Natural killer cell (primary cell): ENCODE results near the gene PRADC1. TPM values are rescaled to one million over a fixed set of nuclear protein-coding genes. Genes with fewer than 3 reads are reported as not detected.

Experiments
- ATAC-seq, 3 donors: fragments of 150-1000 bp in 2 of 3; fragments of 200-7000 bp in 1 of 3; cut with Tn5 transposase; 1 replicate in 1 of 3; 2 replicates in 2 of 3; pipeline ENCODE4 v1.10.0; 2021; ENCODE audit warnings: mild to moderate bottlenecking in 2 of 3, moderate library complexity in 2 of 3
- DNase-seq, 2 donors: peaks; one replicate each; pipeline versions ENCODE4 v3.0.0 to v3.0.0-alpha.2; 2013 to 2021; ENCODE audit warnings: mixed read lengths in 1 of 2
- H3K27ac ChIP-seq: one replicate; pipeline ENCODE4 v1.5.1; 2013; ENCODE audit warnings: mild to moderate bottlenecking, low read length
- H3K27me3 ChIP-seq: one replicate; pipeline ENCODE4 v1.6.1; 2013; ENCODE audit warnings: low read length; ENCODE audit not compliant: control insufficient read depth, insufficient read depth
- H3K36me3 ChIP-seq: one replicate; pipeline ENCODE4 v1.6.1; 2013; ENCODE audit warnings: low read length; ENCODE audit not compliant: control insufficient read depth, insufficient read depth
- H3K4me1 ChIP-seq: one replicate; pipeline ENCODE4 v1.6.1; 2013; ENCODE audit warnings: low read length; ENCODE audit not compliant: control insufficient read depth, insufficient read depth
- H3K4me3 ChIP-seq: one replicate; pipeline ENCODE4 v1.5.1; 2013; ENCODE audit warnings: low read length
- H3K9me3 ChIP-seq: one replicate; pipeline ENCODE4 v1.6.1; 2013; ENCODE audit warnings: low read length; ENCODE audit not compliant: control insufficient read depth, insufficient read depth
- H3K27ac Mint-ChIP-seq, 2 donors: one replicate each; pipeline ENCODE4 v1.8.0; 2022; ENCODE audit warnings: mild to moderate bottlenecking in 2 of 2, mixed read lengths in 2 of 2, moderate library complexity in 1 of 2
- H3K27me3 Mint-ChIP-seq, 2 donors: one replicate each; pipeline ENCODE4 v1.8.0; 2022; ENCODE audit warnings: low read depth in 2 of 2, mixed read lengths in 2 of 2
- H3K36me3 Mint-ChIP-seq: one replicate; pipeline ENCODE4 v1.8.0; 2022; ENCODE audit warnings: mixed read lengths
- H3K4me1 Mint-ChIP-seq, 2 donors: one replicate each; pipeline ENCODE4 v1.8.0; 2022; ENCODE audit warnings: mixed read lengths in 2 of 2
- H3K4me3 Mint-ChIP-seq: one replicate; pipeline ENCODE4 v1.8.0; 2022; ENCODE audit warnings: mild to moderate bottlenecking, moderate library complexity, mixed read lengths
- H3K9me3 Mint-ChIP-seq, 2 donors: one replicate each; pipeline ENCODE4 v1.8.0; 2022; ENCODE audit warnings: mixed read lengths in 2 of 2
- CTCF ChIP-seq: fragments of 200-600 bp; IDR thresholded peaks from one replicate; pipeline ENCODE4 v1.8.0; 2022; ENCODE audit warnings: antibody characterized with exemption
- WGBS: methylation state at CpG from one replicate; pipeline ENCODE4 v1.1.7; 2013; ENCODE audit warnings: missing lambda C conversion rate; ENCODE audit not compliant: insufficient coverage; 5-methylcytosine and 5-hydroxymethylcytosine counted together
- intact Hi-C: fragments of 100-400 bp; cut with micrococcal nuclease; formaldehyde crosslinking; loops from one replicate; pipeline ENCODE4 v1.14.2; 2022
- total RNA-seq, 4 donors: library from RNA; stranded (reverse); fragments of 120-200 nt in 1 of 4; gene quantifications; one replicate each; pipeline versions ENCODE4 v1.2.3 to v1.2.4, GENCODE V29; 2013 to 2022

PRADC1 gene
- total RNA-seq, 3 donors from 2014 or later (not counting 1 experiment from before 2014, with no cell fraction given), result 8.3 to 9.7 (median 9.1) TPM

- no peaks in the 10 kb centered on the region for H3K27me3 Mint-ChIP-seq
- H3K27ac Mint-ChIP-seq, result no peak overlapping the region
- Histone ChIP-seq H3K9me3 (no peaks in the 10 kb centered on the region), H3K36me3 (no peaks in the 10 kb centered on the region), H3K4me1 (peaks cover 8% of the 10 kb centered on the region), H3K27me3 (no peaks in the 10 kb centered on the region), H3K4me3 (no peak overlapping the region), H3K27ac (no peak overlapping the region)
- no peak overlapping the region for H3K4me3 Mint-ChIP-seq
- H3K4me1 Mint-ChIP-seq, result peaks cover 7 to 10% of the 10 kb centered on the region in 2 donors
- no peaks in the 10 kb centered on the region for H3K9me3 Mint-ChIP-seq
- H3K36me3 Mint-ChIP-seq, result no peaks in the 10 kb centered on the region
- intact Hi-C loops, result no loop called here
- no peak for TF ChIP-seq CTCF
- ATAC-seq (no peak), DNase-seq (no peak)
- 97% methylated on average over 28 of the region's 28 CpGs for WGBS
Measured at GRCh38 chr2:73265298-73266060, 32.4 kb upstream of the PRADC1 start.

DNA sequence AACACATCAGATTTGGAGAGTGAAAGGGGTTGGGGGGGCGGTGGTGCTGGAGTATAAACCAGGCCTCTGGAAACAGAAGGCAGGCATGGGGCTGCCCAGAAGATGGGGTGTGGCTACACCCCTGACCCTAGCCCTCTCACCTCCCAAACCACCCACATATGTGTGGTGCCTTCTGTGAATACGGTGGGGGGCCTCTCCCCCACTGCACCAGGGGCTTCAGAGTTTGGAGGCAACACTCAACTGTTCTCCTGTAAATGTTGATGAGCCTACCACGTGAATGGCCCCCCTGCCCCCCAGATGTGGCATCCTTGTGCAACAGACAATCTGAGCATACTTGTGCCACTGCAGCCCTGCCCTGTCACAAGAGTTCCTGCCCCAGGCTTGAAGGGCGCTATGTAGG, 31.7 kb upstream of the PRADC1 start:
- no peak overlapping the region for H3K4me3 Mint-ChIP-seq
- WGBS, result 92% methylated on average over 3 of the region's 4 CpGs
- H3K36me3 ChIP-seq, result peaks cover under 1% of the 10 kb centered on the region
- TF ChIP-seq CTCF, result no peak
- H3K9me3 ChIP-seq, result no peaks in the 10 kb centered on the region
- no peaks in the 10 kb centered on the region for H3K36me3 Mint-ChIP-seq
- no peak for ATAC-seq
- H3K4me1 Mint-ChIP-seq, result peaks cover 7 to 10% of the 10 kb centered on the region in 2 donors
- intact Hi-C loops, result no loop called here
- H3K4me1 ChIP-seq, result peaks cover 7% of the 10 kb centered on the region
- H3K27me3 ChIP-seq, result no peaks in the 10 kb centered on the region
- no peak overlapping the region for H3K4me3 ChIP-seq
- no peak overlapping the region for H3K27ac Mint-ChIP-seq
- no peaks in the 10 kb centered on the region for H3K27me3 Mint-ChIP-seq
- no peak overlapping the region for H3K27ac ChIP-seq
- DNase-seq, result no peak
- no peaks in the 10 kb centered on the region for H3K9me3 Mint-ChIP-seq

DNA sequence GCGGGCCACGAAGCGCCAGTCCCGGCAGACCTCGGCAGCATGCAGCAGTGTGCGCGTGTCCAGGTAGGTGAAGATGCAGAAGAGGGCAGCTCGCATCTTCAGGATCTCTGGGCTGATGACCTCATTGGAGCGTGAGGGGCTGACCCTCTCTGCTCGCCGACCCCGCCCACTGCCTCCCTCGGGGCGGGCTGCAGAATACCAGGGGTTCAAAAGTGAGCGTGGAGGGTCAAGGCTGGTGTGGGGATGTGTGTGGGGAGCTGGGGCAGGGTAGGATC, 31.2 kb upstream of the PRADC1 start:
- no peak overlapping the region for H3K27ac Mint-ChIP-seq
- ATAC-seq (no peak), DNase-seq (no peak)
- no peaks in the 10 kb centered on the region for H3K9me3 Mint-ChIP-seq
- Histone ChIP-seq H3K27ac (no peak overlapping the region), H3K27me3 (no peaks in the 10 kb centered on the region), H3K9me3 (no peaks in the 10 kb centered on the region), H3K4me3 (no peak overlapping the region), H3K4me1 (peaks cover 4% of the 10 kb centered on the region), H3K36me3 (peaks cover 3% of the 10 kb centered on the region)
- 98% methylated on average over 15 of the region's 15 CpGs for WGBS
- H3K27me3 Mint-ChIP-seq, result no peaks in the 10 kb centered on the region
- no peak overlapping the region for H3K4me3 Mint-ChIP-seq
- no peak for TF ChIP-seq CTCF
- peaks cover 7 to 10% of the 10 kb centered on the region in 2 donors for H3K4me1 Mint-ChIP-seq
- H3K36me3 Mint-ChIP-seq, result no peaks in the 10 kb centered on the region
- intact Hi-C loops, result no loop called here
